HEK293 (cell line): ENCODE data around the gene THSD4.

ENCODE experiments used
- CTCF ChIP-seq: fragments of 450-650 bp; formaldehyde crosslinking; IDR thresholded peaks from 2 replicates; pipeline ENCODE4 v1.5.1; 2016; ENCODE audit warnings: missing biosample characterization, missing genetic modification characterization
- MYNN ChIP-seq: fragments of 450-650 bp; formaldehyde crosslinking; IDR thresholded peaks from 2 replicates; pipeline ENCODE4 v1.5.1; 2016; ENCODE audit warnings: missing biosample characterization, missing genetic modification characterization, borderline replicate concordance
- PATZ1 ChIP-seq: fragments of 450-650 bp; formaldehyde crosslinking; IDR thresholded peaks from 2 replicates; pipeline ENCODE4 v1.5.1; 2016; ENCODE audit warnings: missing biosample characterization, missing genetic modification characterization
- ZNF248 ChIP-seq: fragments of 450-650 bp; formaldehyde crosslinking; IDR thresholded peaks from 2 replicates; pipeline ENCODE4 v1.5.1; 2017; ENCODE audit warnings: missing biosample characterization, missing genetic modification characterization
- ZNF707 ChIP-seq: fragments of 450-650 bp; formaldehyde crosslinking; IDR thresholded peaks from 2 replicates; pipeline ENCODE4 v1.5.1; 2016; ENCODE audit warnings: missing biosample characterization, missing genetic modification characterization

- no peak for TF ChIP-seq MYNN (tag by site-specific recombination)
- no peak for TF ChIP-seq CTCF (tag by site-specific recombination)
- TF ChIP-seq ZNF707 = no peak
- no peak for TF ChIP-seq ZNF248 (tag by site-specific recombination)
- TF ChIP-seq PATZ1 (tag by site-specific recombination) = no peak
Measured at GRCh38 chr15:71737761-71738160, 622.5 kb downstream of the THSD4 start.
